Small intestine (tissue), 7 donors: ENCODE results near the gene NLRC5. TPM values are rescaled to one million over a fixed set of nuclear protein-coding genes. Genes with fewer than 3 reads are reported as not detected.
A peak's percentile ranks its signal among the peaks of the same experiment; 100 is the strongest.

Source experiments
- DNase-seq, 2 donors: peaks; one replicate each; pipeline versions ENCODE4 v3.0.0 to v3.0.0-alpha.2; 2013
- FAIRE-seq: peaks from 2 replicates; lab custom pipeline; 2012; peaks lifted over from hg19 to GRCh38; lab: Jason Lieb, UNC
- H3K27ac ChIP-seq, 3 donors: one replicate each; pipeline ENCODE4 v1.5.1; 2013; ENCODE audit warnings: low read length in 2 of 3, mild to moderate bottlenecking in 2 of 3, control low read depth in 1 of 3, inconsistent platforms in 1 of 3, low read depth in 1 of 3, moderate library complexity in 1 of 3
- H3K27me3 ChIP-seq, 3 donors: one replicate each; pipeline ENCODE4 v1.6.1; 2013; ENCODE audit warnings: low read length in 3 of 3, inconsistent platforms in 1 of 3; ENCODE audit not compliant: control insufficient read depth in 3 of 3, insufficient read depth in 3 of 3
- H3K36me3 ChIP-seq, 3 donors: one replicate each; pipeline ENCODE4 v1.6.1; 2013; ENCODE audit warnings: low read length in 3 of 3, inconsistent platforms in 1 of 3, low read depth in 1 of 3, mild to moderate bottlenecking in 1 of 3, moderate library complexity in 1 of 3; ENCODE audit not compliant: control insufficient read depth in 3 of 3, insufficient read depth in 2 of 3
- H3K4me1 ChIP-seq, 3 donors: one replicate each; pipeline ENCODE4 v1.6.1; 2013; ENCODE audit warnings: low read length in 2 of 3, inconsistent platforms in 1 of 3, low read depth in 1 of 3, mild to moderate bottlenecking in 1 of 3, moderate library complexity in 1 of 3; ENCODE audit not compliant: control insufficient read depth in 3 of 3, insufficient read depth in 2 of 3
- H3K4me3 ChIP-seq, 3 donors: one replicate each; pipeline ENCODE4 v1.5.1; 2013; ENCODE audit warnings: low read length in 3 of 3, control low read depth in 1 of 3, inconsistent platforms in 1 of 3, low read depth in 1 of 3, mild to moderate bottlenecking in 1 of 3, moderate library complexity in 1 of 3
- H3K9me3 ChIP-seq, 2 donors: one replicate each; pipeline ENCODE4 v1.6.1; 2013; ENCODE audit warnings: low read depth in 1 of 2, low read length in 1 of 2; ENCODE audit not compliant: control insufficient read depth in 2 of 2, insufficient read depth in 1 of 2
- WGBS, 3 donors: extraction: QIAGEN DNeasy Blood & Tissue Kit; methylation state at CpG; one replicate each; pipeline ENCODE4 v1.1.7; 2013; 5-methylcytosine and 5-hydroxymethylcytosine counted together
- polyA plus RNA-seq, 4 donors: library from polyadenylated mRNA; stranded (reverse) in 3 of 4; unstranded in 1 of 4; fragments of 200-250 nt in 3 of 4; fragments of 120-200 nt in 1 of 4; gene quantifications; one replicate each; pipeline versions ENCODE4 v1.2.1 to v1.2.3, GENCODE V29; 2013
- donor health status: healthy with polysubstance abuse.
- donor health status: control.
- donor health status: control.
- donor health status: Bipolar disorder and iron deficiency.
- donor health status: healthy.

The NLRC5 gene
- polyA plus RNA-seq, 4 donors: 6.3 to 29.2 (median 16.7) TPM

DNA sequence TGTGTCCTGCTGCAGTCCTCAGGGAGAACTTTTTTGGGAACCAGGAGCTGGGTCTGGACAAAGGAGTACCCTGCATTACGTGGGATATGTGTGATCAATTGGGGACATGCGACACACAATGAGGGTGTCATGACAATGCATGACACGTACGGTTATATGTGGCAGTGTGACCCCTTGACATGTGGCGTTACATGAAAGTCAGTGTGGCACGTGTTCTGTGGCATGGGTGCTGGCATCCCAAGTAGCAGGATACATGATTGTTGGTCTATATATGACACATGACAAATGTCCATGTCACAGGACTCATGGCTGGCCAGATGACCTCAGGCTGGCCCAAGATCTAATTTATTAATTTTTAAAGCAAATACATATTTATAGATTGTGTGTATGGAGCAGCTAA, 93.3 kb downstream of the NLRC5 start:
- FAIRE-seq: no peak
- no peaks in the 10 kb centered on the region for H3K27me3 ChIP-seq
- H3K9me3 ChIP-seq: no peaks in the 10 kb centered on the region
- no peak overlapping the region for H3K4me3 ChIP-seq
- peaks cover 0 to 7% (median 2%) of the 10 kb centered on the region in 3 donors for H3K36me3 ChIP-seq
- DNase-seq: no peak
- 94 to 99% (median 95%) methylated on average over 6 of the region's 6 CpGs for WGBS, 3 donors
- no peak overlapping the region for H3K27ac ChIP-seq
- peaks cover 0 to 9% (median 0%) of the 10 kb centered on the region in 3 donors for H3K4me1 ChIP-seq

DNA sequence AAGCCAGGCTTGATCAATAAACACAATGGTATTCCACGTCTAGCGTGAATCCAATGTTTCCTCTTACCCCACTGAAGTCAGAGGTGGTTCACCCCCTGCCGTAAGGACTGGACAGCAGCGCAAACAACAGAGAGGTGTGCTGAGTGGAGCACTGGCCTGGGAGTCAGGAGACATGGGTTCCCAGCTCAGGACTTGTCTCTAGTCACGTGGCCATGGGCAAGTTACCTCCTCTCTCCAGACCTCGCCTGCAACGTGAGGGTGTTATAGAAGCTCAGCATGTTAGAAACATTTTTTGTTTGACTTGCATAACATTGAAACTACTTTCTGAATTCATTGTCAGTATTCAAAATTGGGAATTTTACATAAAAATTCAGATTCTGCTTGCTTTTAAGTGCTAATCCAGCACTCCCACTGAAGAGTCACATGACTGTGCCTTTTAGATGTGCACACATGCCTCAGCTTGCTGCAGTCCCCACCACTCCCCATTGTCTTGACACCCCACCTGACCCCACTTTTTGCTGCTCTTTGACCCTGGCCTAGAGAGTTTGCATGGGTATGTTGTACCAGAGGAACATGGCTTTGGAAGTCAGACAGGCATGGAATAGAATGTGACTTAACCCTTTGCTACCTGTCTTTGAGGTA, 94.2 kb downstream of the NLRC5 start:
- Histone ChIP-seq H3K4me1 (peaks cover 0 to 9% (median 0%) of the 10 kb centered on the region in 3 donors), H3K4me3 (no peak overlapping the region), H3K9me3 (no peaks in the 10 kb centered on the region), H3K27me3 (no peaks in the 10 kb centered on the region), H3K36me3 (peaks cover 0 to 7% (median 2%) of the 10 kb centered on the region in 3 donors), H3K27ac (no peak overlapping the region)
- DNase-seq (peak in 1 of 2 donors; percentile 8), FAIRE-seq (no peak)
- 81 to 88% (median 82%) methylated on average over 7 of the region's 7 CpGs for WGBS, 3 donors

DNA sequence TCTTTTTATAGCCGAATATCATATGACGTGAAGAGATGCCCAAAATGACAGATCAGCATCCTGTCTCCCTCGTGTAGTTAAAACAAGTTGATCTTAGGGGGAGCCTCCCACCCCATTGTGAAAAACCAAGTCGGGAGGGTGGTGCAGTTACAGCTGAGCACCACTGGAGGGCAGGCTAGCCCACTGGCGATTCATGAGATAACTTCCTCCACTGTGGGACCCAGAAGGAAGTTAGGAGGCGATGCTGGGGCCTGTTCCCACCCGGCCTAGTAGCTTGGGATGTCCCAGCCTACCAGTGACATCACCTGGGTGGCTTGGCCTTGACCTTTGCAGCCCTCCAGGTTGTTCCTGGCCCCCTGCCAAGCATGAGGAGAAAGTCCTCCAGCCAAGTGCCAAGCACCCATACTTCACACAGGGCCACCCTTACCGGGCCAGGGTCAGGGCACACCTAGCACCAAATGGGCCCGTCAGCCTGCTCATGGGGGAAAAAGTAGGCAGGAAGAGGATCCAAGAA, 95.0 kb downstream of the NLRC5 start:
- H3K4me3 ChIP-seq: no peak overlapping the region
- H3K27me3 ChIP-seq: no peaks in the 10 kb centered on the region
- H3K36me3 ChIP-seq: peaks cover 0 to 7% (median 0%) of the 10 kb centered on the region in 3 donors
- WGBS, 3 donors: 4 to 14% (median 7%) methylated on average over 9 of the region's 9 CpGs
- peaks cover 0 to 9% (median 0%) of the 10 kb centered on the region in 3 donors for H3K4me1 ChIP-seq
- H3K9me3 ChIP-seq: no peaks in the 10 kb centered on the region
- peak overlapping the region in 1 of 3 donors; percentile 24 for H3K27ac ChIP-seq
- FAIRE-seq: no peak
- peak; percentile 73 to 81 for DNase-seq

DNA sequence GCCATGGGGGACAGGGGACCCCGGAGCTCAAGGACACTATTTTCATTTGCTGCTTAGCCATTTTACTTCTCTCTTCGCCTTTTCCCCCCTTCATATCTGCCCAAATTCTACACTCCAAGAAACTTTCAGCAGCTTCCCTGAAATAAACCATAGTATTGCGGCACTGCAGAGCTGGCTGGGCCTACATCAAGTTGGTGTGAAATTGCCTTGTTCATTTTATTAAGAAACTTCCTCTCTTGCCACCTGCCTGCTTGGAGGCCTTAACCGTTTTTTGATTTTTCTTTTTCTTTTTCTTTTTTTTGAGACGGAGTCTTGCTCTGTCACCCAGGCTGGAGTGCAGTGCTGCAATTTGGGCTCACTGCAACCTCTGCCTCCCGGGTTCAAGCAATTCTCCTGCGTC, 95.6 kb downstream of the NLRC5 start:
- no peak overlapping the region for H3K4me3 ChIP-seq
- H3K4me1 ChIP-seq: peaks cover 0 to 9% (median 0%) of the 10 kb centered on the region in 3 donors
- H3K27me3 ChIP-seq: no peaks in the 10 kb centered on the region
- H3K27ac ChIP-seq: no peak overlapping the region
- peaks cover 0 to 7% (median 0%) of the 10 kb centered on the region in 3 donors for H3K36me3 ChIP-seq
- H3K9me3 ChIP-seq: no peaks in the 10 kb centered on the region
- DNase-seq (no peak), FAIRE-seq (no peak)
- WGBS, 3 donors: 80 to 84% (median 82%) methylated on average over 7 of the region's 7 CpGs

DNA sequence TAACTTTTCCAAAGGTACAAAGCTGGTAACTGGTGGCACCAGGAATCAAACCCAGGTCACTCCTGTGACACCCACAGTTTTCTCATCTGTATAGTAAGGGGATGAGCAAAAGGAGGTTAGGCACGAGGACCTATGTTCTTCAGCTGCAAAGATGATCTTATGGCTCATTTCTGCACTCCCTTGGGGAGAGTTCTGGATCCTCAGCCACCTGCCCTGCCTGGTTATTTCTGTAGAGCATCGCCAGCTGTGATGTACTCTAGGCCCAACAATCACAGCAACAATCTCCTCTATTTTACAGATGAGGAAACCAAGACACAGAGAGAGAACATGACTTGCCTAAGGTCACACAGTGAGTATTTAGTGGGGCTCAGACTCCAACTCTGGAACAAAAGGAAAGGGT, 97.6 kb downstream of the NLRC5 start:
- peaks cover 0 to 16% (median 4%) of the 10 kb centered on the region in 3 donors for H3K4me1 ChIP-seq
- H3K36me3 ChIP-seq: peaks cover 0 to 7% (median 0%) of the 10 kb centered on the region in 3 donors
- no peak overlapping the region for H3K4me3 ChIP-seq
- DNase-seq: no peak
- WGBS, 3 donors: 71 to 86% (median 74%) methylated on average over 2 of the region's 2 CpGs
- FAIRE-seq: no peak
- H3K9me3 ChIP-seq: peaks cover 0 to 5% of the 10 kb centered on the region in 2 donors
- no peak overlapping the region for H3K27ac ChIP-seq
- H3K27me3 ChIP-seq: no peaks in the 10 kb centered on the region

DNA sequence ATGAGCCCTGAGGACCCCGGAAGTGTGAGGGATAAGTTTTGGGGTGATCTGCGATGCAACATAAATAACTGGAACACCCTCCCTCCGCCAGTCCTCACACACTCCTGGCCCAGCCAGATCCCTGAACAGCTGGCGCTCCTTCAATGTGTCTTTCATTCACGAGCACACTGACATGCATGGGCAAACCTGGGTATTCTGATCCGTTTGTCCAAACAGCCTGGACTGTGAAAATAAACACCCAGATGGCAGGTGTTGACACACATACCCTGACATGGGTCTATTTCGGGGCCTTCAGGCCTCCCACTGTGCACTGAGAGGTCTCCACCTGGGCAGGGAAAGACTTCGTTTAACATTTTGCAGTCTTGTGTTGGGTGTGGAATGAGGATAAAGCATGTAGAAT, 100.0 kb downstream of the NLRC5 start:
- H3K4me3 ChIP-seq: no peak overlapping the region
- H3K9me3 ChIP-seq: peaks cover 0 to 5% of the 10 kb centered on the region in 2 donors
- DNase-seq: no peak
- no peaks in the 10 kb centered on the region for H3K27me3 ChIP-seq
- no peak for FAIRE-seq
- 79 to 83% (median 81%) methylated on average over 8 of the region's 8 CpGs for WGBS, 3 donors
- H3K4me1 ChIP-seq: peaks cover 4 to 22% (median 4%) of the 10 kb centered on the region in 3 donors
- H3K36me3 ChIP-seq: peaks cover 0 to 4% (median 0%) of the 10 kb centered on the region in 3 donors
- H3K27ac ChIP-seq: no peak overlapping the region

DNA sequence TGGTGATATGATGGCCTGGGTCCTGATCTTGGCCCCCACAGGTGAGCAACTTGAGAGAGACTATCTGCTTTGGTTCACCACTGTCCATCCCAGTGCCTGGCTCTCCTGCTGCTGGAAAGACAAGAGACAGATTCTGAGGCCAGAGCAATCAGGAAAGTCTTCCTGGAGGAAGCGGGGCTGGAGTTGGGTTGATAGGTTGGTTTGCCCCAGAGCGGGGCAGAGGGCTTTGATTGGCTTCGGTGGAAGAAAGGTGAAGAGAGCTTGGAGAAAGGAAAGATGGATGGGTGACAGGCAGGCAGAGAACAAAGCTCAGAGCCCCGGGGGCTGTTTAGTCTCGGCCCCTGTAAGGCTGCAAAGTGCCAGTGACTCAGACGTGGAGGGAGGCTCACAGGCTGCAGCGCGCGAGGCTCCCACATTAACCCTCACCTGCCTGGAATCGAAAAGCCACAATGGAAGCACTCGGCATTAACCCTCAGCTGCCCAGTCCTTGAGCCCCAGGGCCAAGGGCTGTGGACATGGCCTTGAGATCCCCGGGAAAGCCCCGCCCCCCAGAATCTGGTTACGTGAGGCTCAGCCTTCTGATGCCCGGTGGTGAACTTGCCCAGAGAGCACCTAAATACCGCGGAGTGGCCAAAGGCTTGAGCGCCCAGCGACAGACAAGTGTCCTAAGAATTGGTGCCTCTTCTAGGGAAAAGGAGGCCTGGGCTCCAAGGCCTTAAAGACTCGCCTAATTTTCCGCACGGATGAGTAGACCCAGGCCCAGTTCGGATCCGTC, 102.0 kb downstream of the NLRC5 start:
- peaks cover 0 to 5% of the 10 kb centered on the region in 2 donors for H3K9me3 ChIP-seq
- no peak for FAIRE-seq
- H3K27me3 ChIP-seq: peaks cover 0 to 2% (median 0%) of the 10 kb centered on the region in 3 donors
- WGBS, 3 donors: 19 to 28% (median 21%) methylated on average over 24 of the region's 24 CpGs
- peak in 1 of 2 donors; percentile 65 for DNase-seq
- H3K27ac ChIP-seq: peak overlapping the region in 1 of 3 donors; percentile 27
- H3K36me3 ChIP-seq: peaks cover 0 to 10% (median 0%) of the 10 kb centered on the region in 3 donors
- peak overlapping the region in 1 of 3 donors; percentile 53 for H3K4me3 ChIP-seq
- peaks cover 4 to 20% (median 4%) of the 10 kb centered on the region in 3 donors for H3K4me1 ChIP-seq
